Effector CD8-positive, alpha-beta T cell (primary cell): ENCODE measurements around the gene TNK1.
A peak's percentile ranks its signal among the peaks of the same experiment; 100 is the strongest.

ENCODE experiments used
- DNase-seq: peaks from one replicate; lab custom pipeline; 2025; lab: John Stamatoyannopoulos, UW

The TNK1 gene

DNA sequence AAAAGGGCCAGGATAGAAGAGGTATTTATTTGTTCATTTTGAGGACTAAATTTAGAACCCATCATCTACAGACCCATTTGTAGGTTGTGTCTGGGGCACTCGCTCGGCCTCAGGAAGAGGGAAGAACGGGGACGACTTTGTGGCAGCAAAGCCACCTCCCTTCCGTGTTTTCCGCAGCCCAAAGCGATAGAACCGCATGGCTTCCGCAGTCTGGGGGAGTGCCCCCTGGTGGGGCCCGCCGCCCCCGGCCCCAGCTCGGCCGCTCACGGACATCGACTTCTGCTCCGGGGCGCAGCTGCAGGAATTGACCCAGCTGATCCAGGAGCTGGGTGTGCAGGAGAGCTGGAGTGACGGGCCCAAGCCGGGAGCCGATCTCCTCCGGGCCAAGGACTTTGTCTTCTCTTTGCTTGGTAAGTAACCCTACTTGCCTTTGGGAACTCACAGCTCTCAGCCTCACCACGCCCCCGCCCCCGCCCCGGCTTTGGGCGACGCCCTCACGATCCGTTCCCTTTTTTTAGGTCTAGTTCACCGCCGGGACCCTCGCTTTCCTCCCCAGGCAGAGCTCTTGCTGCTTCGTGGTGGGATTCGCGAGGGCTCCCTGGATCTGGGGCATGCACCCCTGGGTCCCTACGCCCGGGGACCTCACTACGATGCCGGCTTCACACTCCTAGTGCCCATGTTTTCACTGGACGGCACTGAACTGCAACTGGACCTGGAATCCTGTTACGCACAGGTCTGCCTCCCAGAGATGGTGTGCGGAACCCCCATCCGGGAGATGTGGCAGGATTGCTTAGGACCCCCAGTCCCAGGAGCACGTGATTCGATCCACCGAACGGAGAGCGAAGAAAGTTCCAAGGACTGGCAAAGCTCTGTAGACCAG lies 55.0 kb downstream of the TNK1 start:
- peak; percentile 43 for DNase-seq

DNA sequence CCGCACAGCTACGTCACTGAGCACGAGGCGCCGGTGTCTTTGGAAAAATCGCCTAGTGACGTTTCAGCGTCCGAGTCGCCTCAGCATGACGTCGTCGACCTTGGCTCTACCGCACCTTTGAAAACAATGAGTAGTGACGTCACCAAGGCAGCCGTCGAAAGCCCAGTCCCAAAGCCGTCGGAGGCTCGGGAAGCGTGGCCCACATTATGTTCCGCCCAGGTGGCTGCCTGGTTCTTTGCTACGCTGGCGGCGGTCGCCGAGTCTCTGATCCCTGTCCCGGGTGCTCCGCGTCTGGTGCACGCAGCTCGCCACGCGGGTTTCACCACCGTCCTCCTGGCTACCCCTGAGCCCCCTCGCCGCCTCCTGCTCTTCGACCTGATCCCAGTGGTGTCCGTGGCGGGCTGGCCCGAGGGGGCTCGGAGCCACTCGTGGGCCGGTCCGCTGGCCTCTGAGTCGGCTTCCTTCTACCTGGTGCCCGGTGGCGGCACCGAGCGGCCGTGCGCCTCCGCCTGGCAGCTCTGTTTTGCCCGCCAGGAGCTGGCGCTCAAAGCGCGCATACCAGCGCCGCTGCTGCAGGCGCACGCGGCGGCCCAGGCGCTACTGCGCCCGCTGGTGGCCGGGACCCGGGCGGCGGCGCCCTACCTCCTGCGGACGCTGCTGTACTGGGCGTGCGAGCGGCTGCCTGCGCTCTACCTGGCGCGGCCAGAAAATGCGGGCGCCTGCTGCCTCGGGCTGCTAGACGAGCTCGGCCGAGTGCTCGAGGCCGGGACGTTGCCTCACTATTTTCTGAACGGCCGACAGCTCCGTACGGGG lies 55.9 kb downstream of the TNK1 start:
- DNase-seq, result peak; percentile 54

DNA sequence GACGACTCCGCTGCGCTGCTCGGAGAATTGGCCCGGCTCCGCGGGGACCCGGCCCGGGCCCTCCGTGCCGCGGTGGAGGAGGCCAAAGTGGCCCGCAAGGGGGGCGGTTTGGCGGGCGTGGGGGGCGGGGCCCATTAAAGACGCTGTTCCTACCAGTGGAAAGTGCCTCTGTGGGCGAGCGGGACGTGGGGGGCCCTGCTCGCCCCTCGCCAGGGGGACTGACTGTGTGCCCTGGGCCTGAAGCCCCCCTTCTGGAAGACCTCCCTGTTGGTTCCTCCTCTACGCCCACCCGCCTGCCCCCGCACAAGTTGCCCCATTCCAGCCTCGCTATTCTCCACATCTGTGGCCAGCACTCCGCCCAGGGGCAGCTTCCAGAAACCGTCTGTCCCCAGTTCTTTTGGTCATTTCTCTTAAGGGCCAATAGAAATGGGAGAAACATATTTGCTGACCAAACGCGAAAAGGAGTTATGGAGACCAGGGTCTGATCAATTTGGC lies 56.5 kb downstream of the TNK1 start:
- DNase-seq, result no peak

DNA sequence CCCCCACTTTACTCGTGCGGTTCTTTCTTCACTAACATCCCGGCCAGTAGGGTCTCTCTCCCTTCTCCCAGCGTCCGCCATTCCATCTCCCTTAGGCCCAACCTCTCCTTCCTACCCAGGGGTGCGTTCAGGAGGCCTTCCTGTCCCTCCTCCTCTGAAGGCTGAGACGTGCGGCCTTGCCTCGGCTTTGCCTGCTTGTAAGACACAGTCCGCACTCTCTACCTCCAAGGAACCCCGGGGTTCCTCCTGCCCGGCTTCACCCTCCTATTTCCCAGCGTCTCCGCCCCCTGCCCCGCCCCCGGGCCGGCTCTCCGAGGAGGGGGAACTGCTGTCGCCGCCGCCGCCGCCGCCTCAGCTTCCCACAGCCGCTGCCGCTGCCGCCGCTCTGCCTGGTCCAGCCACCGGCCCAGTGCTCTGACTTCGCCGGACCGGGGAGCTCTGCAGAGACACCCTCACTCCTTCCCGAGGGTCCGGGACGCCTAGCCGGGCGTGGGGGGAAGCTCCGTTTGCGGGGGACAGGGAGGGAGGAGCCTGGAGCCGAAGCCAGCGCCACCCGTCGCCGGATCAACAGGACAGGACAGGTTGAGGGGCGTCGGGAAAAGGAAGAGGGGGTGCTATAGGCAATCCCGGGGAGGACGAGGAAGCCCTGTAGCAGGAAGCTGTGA lies 57.2 kb downstream of the TNK1 start:
- DNase-seq, result peak; percentile 45

- DNase-seq, result no peak
These were observed 58.0 kb downstream of the TNK1 start for GRCh38 chr17:7438656-7439460.
